ENCODE measurements around the gene SLC41A3. TPM values are rescaled to one million over a fixed set of nuclear protein-coding genes. Genes with fewer than 3 reads are reported as not detected.

SLC41A3 gene
- total RNA-seq, 1 donor from 2014 or later, result 31.6 TPM

GRCh38 chr3:126057501-126057819 lies 26.5 kb downstream of the SLC41A3 start:
- peaks cover 10% of the 10 kb centered on the region for H3K4me1 ChIP-seq (ENCODE audit: insufficient read depth, low read length)
- Mint-ChIP-seq H3K36me3 (ENCODE audit: low read depth, unreplicated experiment) (peaks cover 9% of the 10 kb centered on the region), H3K27ac (ENCODE audit: unreplicated experiment) (no peak overlapping the region), H3K9me3 (ENCODE audit: unreplicated experiment) (no peaks in the 10 kb centered on the region), H3K27me3 (ENCODE audit: low read depth, unreplicated experiment) (no peaks in the 10 kb centered on the region), H3K4me1 (ENCODE audit: low read depth, unreplicated experiment) (peaks cover 4% of the 10 kb centered on the region), H3K4me3 (ENCODE audit: unreplicated experiment) (no peak overlapping the region)
- no peaks in the 10 kb centered on the region for H3K79me2 ChIP-seq (ENCODE audit: insufficient read depth, low read length)
- H3K27me3 ChIP-seq (ENCODE audit: insufficient read depth, low read length), result no peaks in the 10 kb centered on the region
- no peak for DNase-seq (ENCODE audit: low read depth)
- FAIRE-seq, result no peak
- no peaks in the 10 kb centered on the region for H3K9me3 ChIP-seq (ENCODE audit: insufficient read depth, low read depth, low read length)
- H4K20me1 ChIP-seq (ENCODE audit: insufficient read depth, low read length), result peaks cover 24% of the 10 kb centered on the region
- H3K27ac ChIP-seq (ENCODE audit: low read depth, low read length), result no peak overlapping the region
- no peaks in the 10 kb centered on the region for H3K36me3 ChIP-seq (ENCODE audit: insufficient read depth, low read length)
- no peak overlapping the region for H2AFZ ChIP-seq (ENCODE audit: low read depth, low read length)
- no peak for TF ChIP-seq EZH2 (IDR thresholded peaks at IDR 0.05; ENCODE audit: insufficient read depth, low read length)
- TF ChIP-seq CTCF (IDR thresholded peaks at IDR 0.05; ENCODE audit: insufficient read depth, low read depth, low read length), result no peak
- H3K9ac ChIP-seq (ENCODE audit: low read length), result no peak overlapping the region
- no peak overlapping the region for H3K4me3 ChIP-seq (ENCODE audit: insufficient read depth, low read depth, low read length)
- H3K4me2 ChIP-seq (ENCODE audit: low read length), result no peak overlapping the region

- DNase-seq (ENCODE audit: low read depth), result peak; percentile 35
- peaks cover 24% of the 10 kb centered on the region for H4K20me1 ChIP-seq (ENCODE audit: insufficient read depth, low read length)
- no peak overlapping the region for H3K27ac Mint-ChIP-seq (ENCODE audit: unreplicated experiment)
- H3K4me2 ChIP-seq (ENCODE audit: low read length), result peak overlapping the region; percentile 0
- TF ChIP-seq CTCF (IDR thresholded peaks at IDR 0.05; ENCODE audit: insufficient read depth, low read depth, low read length) (no peak), EZH2 (IDR thresholded peaks at IDR 0.05; ENCODE audit: insufficient read depth, low read length) (no peak)
- H3K27me3 Mint-ChIP-seq (ENCODE audit: low read depth, unreplicated experiment), result no peaks in the 10 kb centered on the region
- H3K36me3 ChIP-seq (ENCODE audit: insufficient read depth, low read length), result no peaks in the 10 kb centered on the region
- H2AFZ ChIP-seq (ENCODE audit: low read depth, low read length), result no peak overlapping the region
- no peak overlapping the region for H3K4me3 Mint-ChIP-seq (ENCODE audit: unreplicated experiment)
- no peak overlapping the region for H3K27ac ChIP-seq (ENCODE audit: low read depth, low read length)
- H3K27me3 ChIP-seq (ENCODE audit: insufficient read depth, low read length), result no peaks in the 10 kb centered on the region
- peaks cover 10% of the 10 kb centered on the region for H3K4me1 ChIP-seq (ENCODE audit: insufficient read depth, low read length)
- peaks cover 6% of the 10 kb centered on the region for H3K36me3 Mint-ChIP-seq (ENCODE audit: low read depth, unreplicated experiment)
- no peak for FAIRE-seq
- H3K9ac ChIP-seq (ENCODE audit: low read length), result no peak overlapping the region
- H3K9me3 ChIP-seq (ENCODE audit: insufficient read depth, low read depth, low read length), result no peaks in the 10 kb centered on the region
- H3K79me2 ChIP-seq (ENCODE audit: insufficient read depth, low read length), result no peaks in the 10 kb centered on the region
- H3K4me1 Mint-ChIP-seq (ENCODE audit: low read depth, unreplicated experiment), result peaks cover 4% of the 10 kb centered on the region
- peaks cover 2% of the 10 kb centered on the region for H3K9me3 Mint-ChIP-seq (ENCODE audit: unreplicated experiment)
- H3K4me3 ChIP-seq (ENCODE audit: insufficient read depth, low read depth, low read length), result no peak overlapping the region
Measured at GRCh38 chr3:126056681-126057500, 27.0 kb downstream of the SLC41A3 start.

DNA sequence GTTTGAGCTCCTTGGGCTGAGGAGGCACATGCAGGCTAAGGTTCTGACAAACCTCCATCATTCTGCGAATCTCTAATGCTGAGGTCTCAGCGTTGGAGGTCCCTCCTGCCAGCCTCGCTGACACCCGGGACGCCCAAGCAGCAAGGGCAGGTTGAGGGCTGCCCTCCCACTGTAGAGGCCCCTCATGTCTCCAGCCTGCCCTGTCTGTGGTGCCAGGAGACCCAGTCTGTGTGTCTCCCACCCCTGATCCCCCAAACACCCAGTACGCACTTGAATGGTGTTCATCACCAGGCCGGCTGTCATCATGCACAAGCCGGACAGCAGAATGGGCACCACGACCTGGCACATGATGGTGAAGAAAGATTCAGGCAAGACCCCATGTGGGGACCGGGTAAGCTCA lies 27.8 kb downstream of the SLC41A3 start:
- no peaks in the 10 kb centered on the region for H3K27me3 ChIP-seq (ENCODE audit: insufficient read depth, low read length)
- no peak for TF ChIP-seq EZH2 (IDR thresholded peaks at IDR 0.05; ENCODE audit: insufficient read depth, low read length)
- TF ChIP-seq CTCF (IDR thresholded peaks at IDR 0.05; ENCODE audit: insufficient read depth, low read depth, low read length), result no peak
- FAIRE-seq (no peak), DNase-seq (ENCODE audit: low read depth) (no peak)
- H3K4me3 ChIP-seq (ENCODE audit: insufficient read depth, low read depth, low read length), result no peak overlapping the region
- H3K36me3 ChIP-seq (ENCODE audit: insufficient read depth, low read length), result no peaks in the 10 kb centered on the region
- Mint-ChIP-seq H3K27ac (ENCODE audit: unreplicated experiment) (no peak overlapping the region), H3K9me3 (ENCODE audit: unreplicated experiment) (peaks cover 2% of the 10 kb centered on the region), H3K4me1 (ENCODE audit: low read depth, unreplicated experiment) (peaks cover 4% of the 10 kb centered on the region), H3K4me3 (ENCODE audit: unreplicated experiment) (no peak overlapping the region), H3K36me3 (ENCODE audit: low read depth, unreplicated experiment) (peaks cover 4% of the 10 kb centered on the region), H3K27me3 (ENCODE audit: low read depth, unreplicated experiment) (no peaks in the 10 kb centered on the region)
- H3K9me3 ChIP-seq (ENCODE audit: insufficient read depth, low read depth, low read length), result no peaks in the 10 kb centered on the region
- H3K4me2 ChIP-seq (ENCODE audit: low read length), result no peak overlapping the region
- no peak overlapping the region for H3K9ac ChIP-seq (ENCODE audit: low read length)
- H3K4me1 ChIP-seq (ENCODE audit: insufficient read depth, low read length), result peaks cover 10% of the 10 kb centered on the region
- peaks cover 21% of the 10 kb centered on the region for H4K20me1 ChIP-seq (ENCODE audit: insufficient read depth, low read length)
- no peaks in the 10 kb centered on the region for H3K79me2 ChIP-seq (ENCODE audit: insufficient read depth, low read length)
- no peak overlapping the region for H3K27ac ChIP-seq (ENCODE audit: low read depth, low read length)
- no peak overlapping the region for H2AFZ ChIP-seq (ENCODE audit: low read depth, low read length)
